Germinal center (tissue), 1 donor: ENCODE measurements around the gene CIROP.

Experiments used
- DNase-seq: peaks from one replicate; pipeline ENCODE4 v3.0.0; 2012; ENCODE audit warnings: mixed read lengths, low spot score

The CIROP gene

GRCh38 chr14:23067847-23068788 is 36.7 kb downstream of the CIROP start:
- DNase-seq: no peak

DNA sequence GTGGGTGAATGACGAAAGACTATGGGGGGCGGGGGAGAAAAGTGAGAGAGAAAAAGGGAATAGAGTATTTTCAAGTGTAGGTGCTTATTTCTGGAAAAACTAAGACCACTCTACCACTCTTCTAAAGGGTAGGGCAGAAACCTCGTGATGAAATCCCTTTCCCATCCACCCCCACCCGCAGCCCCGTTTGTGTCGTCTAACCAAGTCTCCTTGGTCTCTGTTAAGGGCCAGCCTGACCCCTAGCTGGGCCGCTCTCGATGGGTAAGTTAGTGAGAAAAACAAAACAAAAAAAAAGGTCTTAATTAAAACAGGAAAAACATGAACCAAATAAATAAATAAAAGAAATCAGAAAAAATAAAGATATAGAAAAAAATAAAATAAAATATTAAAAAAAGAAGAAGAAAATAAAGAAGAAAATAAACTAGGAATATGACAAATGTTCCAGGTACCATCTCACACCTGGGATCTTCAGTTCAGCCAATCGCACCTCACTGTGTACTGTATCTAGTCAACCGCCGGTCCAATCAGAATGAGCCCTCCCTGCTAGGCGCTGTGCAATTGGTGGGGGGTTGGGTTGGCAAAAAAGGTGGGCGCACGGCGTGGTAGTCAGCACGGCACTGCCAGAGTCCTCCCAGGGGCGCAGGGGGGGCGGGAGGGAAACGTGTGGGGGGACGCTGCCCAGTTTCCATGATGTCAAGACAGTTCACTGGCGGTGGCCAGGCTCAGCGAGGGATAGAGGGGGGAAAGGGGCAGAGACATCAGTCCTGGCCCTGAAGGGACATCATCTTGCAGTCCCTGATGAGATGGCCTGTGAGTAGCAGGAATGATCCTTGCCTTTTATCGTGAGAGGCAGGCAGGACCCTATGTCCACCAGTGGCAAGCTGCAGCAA is 37.7 kb downstream of the CIROP start:
- DNase-seq: no peak

- no peak for DNase-seq
Observed at GRCh38 chr14:23066368-23066767, 38.4 kb downstream of the CIROP start.

DNA sequence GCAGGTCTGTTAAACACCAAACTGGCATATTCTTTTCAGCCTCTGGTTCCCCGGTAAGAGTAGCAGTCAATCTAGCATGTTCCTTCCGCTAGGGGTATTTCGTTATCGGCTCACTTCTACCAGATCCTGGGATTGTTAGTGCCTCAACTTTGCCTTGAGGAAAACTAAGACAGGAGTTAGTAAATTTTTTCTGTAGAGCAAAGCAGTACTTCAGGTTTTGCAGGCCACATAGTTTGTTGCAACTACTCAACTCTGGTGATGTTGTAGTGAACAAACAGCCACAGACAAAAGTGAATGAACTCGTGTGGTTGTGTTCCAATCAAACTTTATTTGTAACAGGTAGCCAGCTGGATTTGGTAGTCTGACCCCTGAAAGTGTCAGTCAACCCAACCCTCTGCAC is 41.2 kb downstream of the CIROP start:
- DNase-seq: no peak

GRCh38 chr14:23062002-23062401 is 42.8 kb downstream of the CIROP start:
- no peak for DNase-seq

DNA sequence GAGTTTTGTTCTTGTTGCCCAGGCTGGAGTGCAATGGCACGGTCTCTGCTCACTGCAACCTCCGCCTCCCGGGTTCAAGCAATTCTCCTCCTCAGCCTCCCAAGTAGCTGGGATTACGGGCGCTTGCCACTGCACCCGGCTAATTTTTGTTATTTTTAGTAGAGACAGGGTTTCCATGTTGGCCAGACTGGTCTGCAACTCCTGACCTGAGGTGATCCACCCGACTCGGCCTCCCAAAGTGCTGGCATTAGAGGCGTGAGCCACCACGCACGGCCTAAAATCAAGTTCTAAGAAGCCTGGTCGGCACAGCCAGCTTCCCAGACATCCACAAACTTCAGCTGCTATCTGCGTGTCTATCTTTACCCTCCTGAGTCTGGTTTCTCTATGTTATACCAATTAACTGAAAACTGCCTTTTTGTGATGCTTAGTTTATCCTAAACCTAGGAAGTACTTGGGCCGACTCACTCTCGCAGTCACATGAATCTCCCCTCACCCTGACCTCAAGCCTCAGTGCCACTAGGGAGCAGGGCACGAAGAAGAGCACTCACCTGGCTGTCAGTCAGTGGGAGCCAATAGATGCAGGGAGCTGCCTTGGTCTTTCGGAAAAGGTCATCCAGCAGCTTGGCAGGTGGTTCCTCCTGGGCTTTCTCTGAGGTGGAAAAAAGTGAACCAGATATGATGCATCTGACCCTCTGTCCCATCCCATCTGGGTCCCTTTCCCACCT is 44.1 kb downstream of the CIROP start:
- DNase-seq: no peak

GRCh38 chr14:23058654-23059504 is 45.9 kb downstream of the CIROP start:
- no peak for DNase-seq

GRCh38 chr14:23057757-23058653 is 46.8 kb downstream of the CIROP start:
- peak; percentile 90 for DNase-seq

DNA sequence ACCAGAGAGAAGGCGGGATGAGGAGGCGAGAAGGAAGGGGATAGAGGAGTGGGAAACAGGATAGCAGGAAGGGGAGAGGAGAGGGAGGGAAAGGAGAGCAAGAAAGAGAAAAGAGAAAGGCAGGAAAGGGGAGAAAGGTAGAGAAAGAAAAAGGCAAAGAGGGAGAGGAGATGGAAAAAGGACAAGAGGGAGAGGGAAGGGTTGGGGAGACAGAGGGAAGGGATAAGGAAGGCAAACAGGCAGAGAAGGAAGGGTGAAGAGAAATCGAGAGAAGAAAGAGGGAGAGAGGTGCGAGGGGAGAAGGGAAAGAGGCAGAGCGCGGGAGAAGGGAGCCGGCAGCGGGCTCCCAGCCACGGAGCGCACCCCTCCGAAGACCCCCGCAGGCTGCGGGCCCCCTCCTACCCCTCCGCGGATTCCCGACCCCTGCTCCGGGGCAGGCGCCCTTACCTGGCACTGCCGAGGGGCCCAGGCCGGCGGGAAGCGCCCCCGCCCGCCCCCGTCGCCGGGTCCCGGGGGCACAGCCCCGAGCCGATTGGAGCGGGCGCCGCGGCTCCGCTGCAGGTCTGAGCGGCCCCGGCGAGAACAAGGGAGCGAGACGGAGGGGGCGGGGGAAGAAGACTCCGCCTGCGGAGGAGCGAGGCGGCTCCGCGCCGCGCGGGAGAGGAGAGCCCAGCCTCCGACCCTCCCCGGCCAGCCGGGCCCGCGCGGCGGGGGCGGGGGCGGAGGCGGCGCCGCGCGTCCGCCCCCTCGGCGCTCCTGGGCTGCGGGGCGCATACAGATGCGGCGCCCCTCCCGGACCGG is 47.6 kb downstream of the CIROP start, which contains the start of gene CDH24:
TSS of gene CDH24 (minus strand) at position 565 of the 801 bp plus-strand sequence. CDS start 1,787 bp downstream, outside the sequence.
- DNase-seq: peak; percentile 89

- peak; percentile 88 for DNase-seq
Observed at GRCh38 chr14:23056145-23056955, 48.4 kb downstream of the CIROP start.

DNA sequence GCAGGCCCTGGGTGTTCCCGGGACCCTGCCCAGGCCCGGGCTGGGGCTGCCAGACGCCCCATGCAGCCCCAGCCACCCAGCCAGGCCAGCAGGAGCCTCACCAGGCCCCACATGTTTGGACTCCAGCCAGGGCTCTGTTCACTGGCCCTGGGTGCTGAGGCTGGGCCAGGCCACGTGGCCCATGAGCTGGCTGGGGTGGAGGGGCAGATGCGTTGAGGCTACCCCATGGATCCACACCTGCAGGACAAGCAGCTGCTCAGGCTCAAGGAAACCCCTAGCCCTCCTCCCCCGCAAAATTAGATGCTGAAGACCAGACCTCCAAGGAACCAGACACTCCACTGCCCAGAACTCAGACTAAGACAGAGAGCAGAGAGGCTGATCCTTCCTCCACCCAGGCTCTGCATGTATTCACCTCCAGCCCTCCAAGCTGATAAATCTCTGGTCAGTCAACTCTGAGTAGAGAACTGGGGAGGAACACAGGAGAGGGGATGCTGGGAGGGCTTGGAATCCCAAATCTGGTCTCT is 49.1 kb downstream of the CIROP start:
- DNase-seq: no peak

DNA sequence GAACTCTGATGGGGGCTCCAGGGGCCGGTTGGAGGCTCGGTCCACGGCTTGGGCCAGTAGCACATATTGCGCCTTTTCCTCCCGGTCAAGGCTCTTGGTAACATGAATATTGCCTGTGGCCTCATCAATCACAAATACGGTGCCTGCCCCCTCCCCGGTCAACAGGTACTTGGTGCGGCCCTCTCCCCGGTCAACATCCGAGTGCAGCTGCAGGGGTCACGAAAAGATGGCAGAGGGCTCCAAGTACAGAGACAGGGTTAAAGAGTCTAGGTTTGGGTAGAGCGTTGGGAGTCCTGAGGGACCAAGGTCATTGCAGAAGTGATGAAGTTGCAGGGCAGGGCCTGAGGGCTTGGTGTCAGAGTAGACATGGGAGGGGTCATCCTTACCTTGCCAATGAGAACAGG is 49.6 kb downstream of the CIROP start:
- no peak for DNase-seq

DNA sequence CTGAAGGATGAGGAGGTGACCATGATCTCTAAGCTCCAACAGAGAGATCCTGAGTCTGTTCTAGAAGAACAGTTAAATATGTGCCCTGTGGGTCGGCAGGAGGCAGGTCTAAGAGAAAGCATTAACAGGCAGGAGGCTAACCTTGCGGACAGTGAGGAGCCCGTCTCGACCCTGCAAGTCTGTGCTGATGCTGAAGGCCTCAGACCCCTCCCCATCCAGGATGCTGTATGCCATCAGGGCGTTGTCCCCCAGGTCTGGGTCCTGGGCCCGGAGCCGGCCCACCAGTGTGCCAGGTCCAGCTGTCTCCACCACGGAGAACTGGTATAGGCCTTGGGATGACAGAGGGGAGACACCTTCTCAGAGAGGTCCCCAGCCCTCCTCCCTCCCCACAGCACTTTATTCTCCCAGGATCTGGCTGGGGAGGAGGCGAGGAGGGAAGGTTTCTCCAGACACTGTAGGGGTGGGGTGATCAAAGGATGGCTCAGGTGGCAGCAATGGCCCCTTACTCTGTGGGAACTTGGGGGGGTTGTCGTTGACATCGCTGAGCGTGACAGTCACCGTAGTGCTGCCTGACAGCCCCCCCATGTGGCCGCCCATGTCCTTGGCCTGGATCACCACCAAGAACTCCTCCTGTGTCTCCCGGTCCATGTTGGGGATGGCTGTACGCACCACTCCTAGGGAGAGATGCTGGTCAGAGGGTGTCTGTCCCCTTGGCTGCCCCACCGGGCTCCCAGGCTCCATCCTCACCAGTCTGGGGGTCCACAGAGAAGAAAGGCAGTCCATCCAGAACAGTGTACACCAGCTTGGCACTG is 50.6 kb downstream of the CIROP start:
- no peak for DNase-seq

DNA sequence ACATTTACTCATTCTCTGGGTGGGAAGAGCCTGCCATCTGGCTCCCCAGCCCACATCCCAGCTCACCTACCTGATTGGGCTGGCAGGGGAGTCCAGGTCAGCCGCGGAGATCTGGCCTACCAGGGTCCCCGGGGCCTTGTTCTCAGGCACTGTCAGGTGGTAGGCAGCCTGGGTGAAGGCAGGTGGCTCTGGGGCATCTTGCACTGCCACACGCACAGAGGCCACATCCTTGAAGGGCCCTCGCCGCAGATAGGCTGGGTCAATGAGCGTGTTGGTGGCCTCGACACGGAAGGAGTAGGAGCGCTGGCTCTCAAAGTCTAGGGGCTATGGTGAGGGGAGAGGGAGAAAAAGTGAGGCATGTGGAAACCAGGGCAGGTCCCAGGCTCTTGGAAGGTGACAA is 51.4 kb downstream of the CIROP start:
- no peak for DNase-seq

DNA sequence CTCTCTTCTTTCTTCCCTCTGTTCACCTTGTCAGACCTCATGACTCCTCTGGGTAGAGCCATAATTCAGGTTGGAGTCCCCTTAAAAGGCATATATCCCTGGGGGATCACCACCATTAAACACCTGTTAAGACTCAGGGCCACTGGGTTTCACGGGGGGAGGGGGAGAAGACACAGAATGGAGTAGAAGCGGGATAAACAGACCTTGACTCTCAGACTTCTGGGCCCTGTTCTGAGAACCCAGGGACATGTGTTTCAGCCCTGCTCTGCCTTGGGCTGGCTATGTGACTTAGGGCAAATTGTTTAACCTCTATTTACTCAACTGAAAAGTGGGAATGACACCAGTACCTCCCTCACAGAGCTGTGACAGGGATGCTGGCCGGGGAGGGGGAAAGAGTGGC is 52.1 kb downstream of the CIROP start:
- no peak for DNase-seq

DNA sequence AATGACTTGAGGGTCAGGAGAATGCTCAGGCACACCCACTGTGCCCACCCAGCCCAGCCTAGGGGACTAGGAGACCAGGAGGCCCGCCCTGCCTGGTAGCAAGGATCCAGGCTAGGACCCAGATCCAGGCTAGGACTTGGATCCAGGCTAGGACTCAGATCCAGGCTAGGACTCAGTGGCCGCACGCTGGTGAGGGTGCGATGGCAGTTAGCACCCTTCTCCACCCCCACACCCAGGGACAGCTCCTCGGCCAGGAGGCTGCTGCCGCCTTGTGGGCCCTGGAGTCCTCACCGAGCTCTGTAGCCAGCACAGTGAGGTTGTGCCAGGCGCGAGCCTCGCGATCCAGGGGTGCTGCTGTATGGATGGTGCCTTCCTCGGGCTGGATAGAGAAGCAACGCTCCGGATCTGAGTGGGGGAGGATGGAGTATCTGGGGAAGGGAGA is 52.6 kb downstream of the CIROP start:
- DNase-seq: no peak
